Thyroid gland (tissue), 4 donors: ENCODE results near the gene BCKDK. TPM values are rescaled to one million over a fixed set of nuclear protein-coding genes. Genes with fewer than 3 reads are reported as not detected.

ENCODE experiments used
- DNase-seq, 2 donors: peaks; one replicate each; pipeline ENCODE4 v3.0.0-alpha.2; 2019
- H3K27ac ChIP-seq, 3 donors: fragments of 200-600 bp; sonication (generic); 1 replicate in 2 of 3; 2 replicates in 1 of 3; pipeline ENCODE4 v1.5.1; 2016 to 2019; ENCODE audit warnings: mild to moderate bottlenecking in 1 of 3, moderate library complexity in 1 of 3
- H3K27me3 ChIP-seq: fragments of 200-600 bp; sonication (generic); one replicate; pipeline ENCODE4 v1.5.1; 2019
- H3K36me3 ChIP-seq, 2 donors: fragments of 200-600 bp; sonication (generic); one replicate each; pipeline ENCODE4 v1.5.1; 2016 to 2019
- H3K4me1 ChIP-seq, 2 donors: fragments of 200-600 bp; sonication (generic); one replicate each; pipeline ENCODE4 v1.5.1; 2017 to 2019
- H3K4me3 ChIP-seq, 3 donors: fragments of 200-600 bp; sonication (generic); replicated peaks in 1 of 3; 1 replicate in 2 of 3; 2 replicates in 1 of 3; pipeline ENCODE4 v1.5.1; 2016; ENCODE audit warnings: mild to moderate bottlenecking in 1 of 3
- H3K9me3 ChIP-seq: fragments of 200-600 bp; sonication (generic); one replicate; pipeline ENCODE4 v1.5.1; 2017
- CTCF ChIP-seq, 6 experiments: fragments of 200-600 bp in 3 of 6; fragments of 450-650 bp in 3 of 6; sonication (generic) in 3 of 6; IDR thresholded peaks; one replicate each; pipeline ENCODE4 v1.5.1; 2016 to 2019; ENCODE audit warnings: antibody characterized with exemption in 6 of 6, mild to moderate bottlenecking in 2 of 6, inconsistent platforms in 1 of 6, moderate library complexity in 1 of 6
- POLR2A ChIP-seq, 2 donors: fragments of 450-650 bp; IDR thresholded peaks; one replicate each; pipeline ENCODE4 v1.6.1; 2017; ENCODE audit warnings: antibody characterized with exemption in 2 of 2, mild to moderate bottlenecking in 2 of 2, moderate library complexity in 1 of 2
- WGBS, 2 donors: methylation state at CpG; one replicate each; pipeline ENCODE4 v1.1.5; 2017; 5-methylcytosine and 5-hydroxymethylcytosine counted together
- intact Hi-C: fragments of 100-400 bp; cut with DNase I; formaldehyde crosslinking; loops from one replicate; pipeline ENCODE4 v1.15.1; 2023
- total RNA-seq, 4 donors: library from RNA; depleted of rRNA; stranded (reverse); fragments of >200 nt; gene quantifications; one replicate each; pipeline ENCODE4 v1.2.3, GENCODE V29; 2016

Gene BCKDK
- total RNA-seq, 4 donors from 2014 or later, result 30.1 to 52.0 (median 40.5) TPM

GRCh38 chr16:31133046-31133501 lies 24.9 kb downstream of the BCKDK start:
- no peak overlapping the region for H3K4me3 ChIP-seq
- H3K9me3 ChIP-seq, result no peaks in the 10 kb centered on the region
- WGBS, 2 donors, result 60 to 81% methylated on average over 1 to 6 of the region's 6 CpGs
- no peak for DNase-seq
- intact Hi-C loops, result no loop called here
- H3K4me1 ChIP-seq, result peaks cover 60 to 64% of the 10 kb centered on the region in 2 donors
- peaks cover 11 to 17% of the 10 kb centered on the region in 2 donors for H3K36me3 ChIP-seq
- no peak for TF ChIP-seq CTCF (IDR thresholded peaks at IDR 0.05)
- H3K27me3 ChIP-seq, result no peaks in the 10 kb centered on the region
- H3K27ac ChIP-seq, result peak overlapping the region in 2 of 3 donors; percentile 79 to 97

- Histone ChIP-seq H3K9me3 (no peaks in the 10 kb centered on the region), H3K4me1 (peaks cover 58 to 64% of the 10 kb centered on the region in 2 donors), H3K27ac (peak overlapping the region; percentile 79 to 97 (median 90)), H3K36me3 (peaks cover 11 to 15% of the 10 kb centered on the region in 2 donors), H3K27me3 (no peaks in the 10 kb centered on the region), H3K4me3 (peak overlapping the region in 1 of 3 donors; percentile 65)
- DNase-seq, result peak; percentile 59 to 64
- intact Hi-C loops, result no loop called here
- TF ChIP-seq CTCF (IDR thresholded peaks at IDR 0.05) (no peak), POLR2A (IDR thresholded peaks at IDR 0.05) (no peak)
- WGBS, 2 donors, result 24 to 26% methylated on average over 5 of the region's 5 CpGs
These were observed 25.9 kb downstream of the BCKDK start for GRCh38 chr16:31134091-31134571.

- intact Hi-C loops, result no loop called here
- peak; percentile 80 for DNase-seq
These were observed 26.7 kb downstream of the BCKDK start for GRCh38 chr16:31134625-31135534.

GRCh38 chr16:31135535-31136286 lies 27.5 kb downstream of the BCKDK start, which contains the start of gene PRSS8:
Gene PRSS8 (minus strand): TSS chr16:31135727. CDS start chr16:31135498, 229 bp downstream.
- peak; percentile 95 to 96 for DNase-seq
- H3K9me3 ChIP-seq, result no peaks in the 10 kb centered on the region
- TF ChIP-seq CTCF (IDR thresholded peaks at IDR 0.05), result no peak
- TF ChIP-seq POLR2A (IDR thresholded peaks at IDR 0.05), result peak; percentile 29 to 96
- H3K4me3 ChIP-seq, result peak within 1 kb of the TSS; percentile 65 to 80 (median 67)
- intact Hi-C loops, result no loop called here
- H3K36me3 ChIP-seq, result peaks cover 11 to 15% of the 10 kb centered on the region in 2 donors
- H3K27me3 ChIP-seq, result no peaks in the 10 kb centered on the region
- peaks cover 42 to 53% of the 10 kb centered on the region in 2 donors for H3K4me1 ChIP-seq
- WGBS, 2 donors, result 25 to 46% methylated on average over 18 to 20 of the region's 22 CpGs
- peak within 1 kb of the TSS; percentile 79 to 97 (median 90) for H3K27ac ChIP-seq

More at GRCh38 chr16:31134625-31135534, 26.7 kb downstream of the BCKDK start:
- 12 to 13% methylated on average over 16 to 17 of the region's 18 CpGs for WGBS, 2 donors
- Histone ChIP-seq H3K9me3 (no peaks in the 10 kb centered on the region), H3K4me1 (peaks cover 50 to 61% of the 10 kb centered on the region in 2 donors), H3K36me3 (peaks cover 11 to 15% of the 10 kb centered on the region in 2 donors), H3K4me3 (peak overlapping the region; percentile 65 to 80 (median 67)), H3K27ac (peak overlapping the region; percentile 79 to 97 (median 90)), H3K27me3 (no peaks in the 10 kb centered on the region)
- TF ChIP-seq POLR2A (IDR thresholded peaks at IDR 0.05) (peak; percentile 25 to 67), CTCF (IDR thresholded peaks at IDR 0.05) (peak in 4 of 6 experiments; percentile 13 to 55 (median 31))
